ENCODE results near the gene REM1.
"Not testable (repeated sequence)": the region's sequence is repeated elsewhere in the genome, so short reads cannot be mapped to it uniquely, and the experiment has no call there.

Gene REM1, protein sequence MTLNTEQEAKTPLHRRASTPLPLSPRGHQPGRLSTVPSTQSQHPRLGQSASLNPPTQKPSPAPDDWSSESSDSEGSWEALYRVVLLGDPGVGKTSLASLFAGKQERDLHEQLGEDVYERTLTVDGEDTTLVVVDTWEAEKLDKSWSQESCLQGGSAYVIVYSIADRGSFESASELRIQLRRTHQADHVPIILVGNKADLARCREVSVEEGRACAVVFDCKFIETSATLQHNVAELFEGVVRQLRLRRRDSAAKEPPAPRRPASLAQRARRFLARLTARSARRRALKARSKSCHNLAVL

GRCh38 chr20:31474758-31475427, at the start of gene REM1, which contains the start of gene DEFB124:
TSS of gene REM1 (plus strand) at chr20:31475288. CDS start at chr20:31476446, 1,158 bp downstream.
TSS of gene DEFB124 (minus strand) at chr20:31475127. CDS start at chr20:31473013, 2,114 bp downstream.
- FAIRE-seq = no peak
- DNase-seq (ENCODE audit: low spot score) = no peak

DNA sequence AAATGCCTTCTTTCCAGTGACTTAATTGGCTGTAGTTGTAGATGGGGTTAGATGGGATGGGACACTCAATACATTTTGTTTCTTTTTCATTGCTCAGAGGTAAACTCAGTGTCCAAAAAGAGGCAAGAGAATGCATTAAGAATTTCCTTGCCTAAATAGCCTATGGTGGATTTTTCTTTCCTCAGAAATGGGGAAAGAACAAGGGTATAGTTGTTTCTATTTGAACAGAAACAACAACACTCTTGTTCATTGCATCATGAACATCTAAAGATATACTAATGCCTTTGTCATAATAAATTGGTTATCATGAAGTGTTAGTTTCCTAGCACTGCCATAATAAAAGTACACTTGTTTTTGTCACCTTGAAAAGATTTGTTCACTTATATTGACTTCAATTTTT, 49.3 kb upstream of the REM1 start:
- DNase-seq (ENCODE audit: low spot score) = no peak
- FAIRE-seq = no peak

DNA sequence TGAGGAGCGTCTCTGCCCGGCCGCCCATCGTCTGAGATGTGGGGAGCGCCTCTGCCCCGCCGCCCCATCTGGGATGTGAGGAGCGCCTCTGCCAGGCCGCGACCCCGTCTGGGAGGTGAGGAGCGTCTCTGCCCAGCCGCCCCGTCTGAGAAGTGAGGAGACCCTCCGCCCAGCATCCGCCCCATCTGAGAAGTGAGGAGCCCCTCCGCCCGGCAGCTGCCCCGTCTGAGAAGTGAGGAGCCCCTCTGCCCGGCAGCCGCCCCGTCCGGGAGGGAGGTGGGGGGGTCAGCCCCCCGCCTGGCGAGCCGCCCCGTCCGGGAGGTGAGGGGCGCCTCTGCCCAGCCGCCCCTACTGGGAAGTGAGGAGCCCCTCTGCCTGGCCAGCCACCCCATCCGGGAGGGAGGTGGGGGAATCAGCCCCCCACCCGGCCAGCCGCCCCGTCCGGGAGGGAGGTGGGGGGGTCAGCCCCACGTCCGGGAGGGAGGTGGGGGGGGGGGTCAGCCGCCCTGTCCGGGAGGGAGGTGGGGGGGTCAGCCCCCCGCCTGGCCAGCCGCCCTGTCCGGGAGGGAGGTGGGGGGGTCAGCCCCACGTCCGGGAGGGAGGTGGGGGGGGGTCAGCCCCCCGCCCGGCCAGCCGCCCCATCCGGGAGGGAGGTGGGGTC, 48.1 kb upstream of the REM1 start:
- not testable (repeated sequence) for FAIRE-seq; DNase-seq (ENCODE audit: low spot score)

DNA sequence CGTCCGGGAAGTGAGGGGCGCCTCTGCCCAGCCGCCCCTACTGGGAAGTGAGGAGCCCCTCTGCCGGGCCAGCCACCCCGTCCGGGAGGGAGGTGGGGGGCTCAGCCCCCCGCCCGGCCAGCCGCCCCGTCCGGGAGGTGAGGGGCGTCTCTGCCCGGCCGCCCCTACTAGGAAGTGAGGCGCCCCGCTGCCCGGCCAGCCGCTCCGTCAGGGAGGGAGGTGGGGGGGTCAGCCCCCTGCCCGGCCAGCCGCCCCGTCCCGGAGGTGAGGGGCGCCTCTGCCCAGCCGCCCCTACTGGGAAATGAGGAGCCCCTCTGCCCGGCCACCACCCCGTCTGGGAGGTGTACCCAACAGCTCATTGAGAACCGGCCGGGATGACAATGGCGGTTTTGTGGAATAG, 47.5 kb upstream of the REM1 start:
- FAIRE-seq; DNase-seq (ENCODE audit: low spot score): not testable (repeated sequence)

GRCh38 chr20:31430568-31431115, 44.4 kb upstream of the REM1 start:
- DNase-seq (ENCODE audit: low spot score) (no peak), FAIRE-seq (no peak)

DNA sequence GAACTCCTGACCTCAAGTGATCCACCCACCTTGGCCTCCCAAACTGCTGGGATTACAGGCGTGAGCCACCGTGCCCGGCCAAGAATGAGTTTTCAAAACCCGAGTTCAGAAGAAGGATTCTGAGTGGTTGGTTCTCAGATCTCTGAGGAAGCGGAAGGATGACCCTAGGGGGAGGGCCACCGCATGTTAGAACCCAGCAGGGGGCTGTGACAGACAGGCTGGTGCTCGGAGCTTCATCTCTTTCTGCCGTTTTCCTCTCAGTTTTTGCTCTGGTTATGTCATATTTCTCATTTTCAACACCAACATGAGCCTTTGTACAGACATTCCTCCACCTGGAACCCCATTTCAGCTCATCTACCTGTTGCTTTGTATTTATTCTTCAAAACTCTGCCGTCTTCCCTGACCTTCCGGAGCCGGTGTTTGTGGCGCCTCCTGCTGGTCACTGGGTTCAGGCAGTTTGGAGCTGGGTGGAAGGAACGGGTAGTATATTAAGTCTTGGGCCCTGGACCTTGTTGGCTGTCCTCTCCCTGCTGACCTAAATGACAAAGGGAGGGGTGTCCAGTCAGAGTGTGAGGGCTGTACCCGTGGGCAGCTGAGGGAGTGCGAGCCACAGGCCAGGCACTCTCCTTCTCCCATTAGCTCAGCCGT, 35.0 kb upstream of the REM1 start, which contains the start of gene DEFB123:
Gene DEFB123 (plus strand): TSS at position 621 of the 648 bp plus-strand sequence. CDS start 67 bp downstream, outside the sequence.
- no peak for DNase-seq (ENCODE audit: low spot score)
- FAIRE-seq = no peak

- DNase-seq (ENCODE audit: low spot score) (no peak), FAIRE-seq (no peak)
Measured at GRCh38 chr20:31446084-31446819, 28.8 kb upstream of the REM1 start.

GRCh38 chr20:31449511-31450414, 25.3 kb upstream of the REM1 start:
- DNase-seq (ENCODE audit: low spot score) (no peak), FAIRE-seq (no peak)

DNA sequence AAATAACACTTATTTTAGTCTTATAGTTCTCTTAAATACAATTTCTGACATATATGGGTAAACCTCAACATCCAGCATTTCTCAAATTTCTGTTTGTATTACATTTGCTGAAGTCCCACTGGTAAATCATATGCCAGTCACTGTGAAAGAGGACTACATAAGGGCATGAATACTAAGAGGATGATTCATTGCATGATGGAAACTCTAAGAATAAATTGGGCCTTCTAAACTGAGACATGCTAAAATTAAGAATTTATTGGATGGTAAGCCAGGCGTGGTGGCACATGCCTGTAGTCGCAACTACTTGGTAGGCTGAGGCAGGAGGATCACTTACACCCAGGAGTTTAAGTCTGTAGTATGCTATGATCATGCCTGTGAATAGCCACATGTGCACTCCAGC, 22.5 kb upstream of the REM1 start:
- FAIRE-seq (no peak), DNase-seq (ENCODE audit: low spot score) (no peak)

DNA sequence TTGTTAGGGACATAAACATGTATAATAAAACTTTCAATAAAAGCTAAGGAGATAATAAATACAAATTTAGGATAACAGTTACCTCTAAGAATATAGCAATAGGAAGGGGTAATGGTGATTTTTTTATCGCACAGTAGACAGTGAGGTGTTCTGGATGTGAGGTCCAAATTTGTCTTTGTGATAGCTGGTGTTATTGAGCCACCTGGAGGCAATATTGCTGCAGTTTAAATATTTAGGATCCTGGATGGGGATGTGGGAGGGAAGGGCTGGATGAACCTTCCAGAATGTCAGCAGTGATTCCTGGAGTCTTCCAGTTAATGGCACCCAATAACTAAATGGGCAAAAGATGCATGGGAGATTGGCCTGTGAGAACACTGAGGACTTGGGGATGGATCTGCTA, 20.7 kb upstream of the REM1 start:
- DNase-seq (ENCODE audit: low spot score) = no peak
- FAIRE-seq = peak; percentile 48

- DNase-seq (ENCODE audit: low spot score); FAIRE-seq: not testable (repeated sequence)
Measured at GRCh38 chr20:31470946-31471345, 4.1 kb upstream of the REM1 start.

GRCh38 chr20:31472395-31473330, 2.4 kb upstream of the REM1 start:
- FAIRE-seq = no peak
- no peak for DNase-seq (ENCODE audit: low spot score)

GRCh38 chr20:31473331-31474096, 1.6 kb upstream of the REM1 start:
- DNase-seq (ENCODE audit: low spot score) = no peak
- FAIRE-seq = no peak

GRCh38 chr20:31474097-31474436, 1.0 kb upstream of the REM1 start:
- no peak for FAIRE-seq

GRCh38 chr20:31475472-31476293, 595 bp downstream of the REM1 start:
- FAIRE-seq (no peak), DNase-seq (ENCODE audit: low spot score) (no peak)

More at GRCh38 chr20:31474097-31474436, 1.0 kb upstream of the REM1 start:
- DNase-seq (ENCODE audit: low spot score) = no peak

DNA sequence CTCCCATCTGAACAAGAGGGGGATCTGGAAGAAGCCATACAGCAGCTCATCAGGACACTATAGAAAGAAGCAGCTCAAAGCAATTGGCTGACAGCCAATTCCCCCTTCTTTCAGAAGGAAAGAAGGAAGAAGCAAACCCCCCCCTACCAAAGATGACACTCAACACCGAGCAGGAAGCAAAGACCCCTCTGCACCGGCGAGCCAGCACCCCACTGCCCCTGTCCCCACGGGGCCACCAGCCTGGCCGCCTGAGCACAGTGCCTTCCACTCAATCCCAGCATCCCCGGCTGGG, 1.2 kb downstream of the REM1 start:
- no peak for DNase-seq (ENCODE audit: low spot score)
- FAIRE-seq = no peak

DNA sequence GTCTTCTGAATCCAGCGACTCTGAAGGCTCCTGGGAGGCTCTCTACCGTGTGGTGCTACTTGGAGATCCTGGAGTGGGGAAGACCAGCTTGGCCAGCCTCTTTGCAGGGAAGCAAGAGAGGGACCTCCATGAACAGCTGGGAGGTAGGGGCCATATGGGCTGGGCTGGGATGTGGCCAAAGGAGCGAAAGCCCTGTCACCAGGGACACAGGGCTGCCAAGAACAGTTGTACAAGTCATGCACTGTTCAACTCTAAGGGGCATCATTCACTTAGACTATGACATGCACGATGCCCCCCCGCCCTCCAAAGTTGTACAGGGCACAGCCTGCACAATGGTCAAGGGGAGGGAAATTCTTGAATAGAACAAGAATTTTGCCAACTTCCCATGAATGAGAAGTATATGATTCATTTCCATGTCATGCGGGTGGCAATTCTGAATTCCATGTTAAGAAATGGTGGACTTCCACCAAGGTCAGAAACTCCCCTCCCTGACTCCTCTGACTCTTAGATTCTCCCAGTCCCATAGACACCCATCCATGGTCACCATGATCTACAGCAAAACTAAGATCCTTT, 1.6 kb downstream of the REM1 start:
- DNase-seq (ENCODE audit: low spot score) (no peak), FAIRE-seq (no peak)

Data from urothelium cell line (cell line).